Gastroesophageal sphincter (tissue), 4 donors: Measurements from ENCODE around the gene OTUD6A. TPM values are rescaled to one million over a fixed set of nuclear protein-coding genes. Genes with fewer than 3 reads are reported as not detected.
A peak's percentile ranks its signal among the peaks of the same experiment; 100 is the strongest.

Source experiments
- ATAC-seq: fragments of 150-250 bp; one replicate; pipeline ENCODE4 v1.9.1; 2016; ENCODE audit warnings: mild to moderate bottlenecking, moderate library complexity
- H3K27ac ChIP-seq, 4 donors: fragments of 200-600 bp; sonication (generic) in 3 of 4; 1 replicate in 3 of 4; 2 replicates in 1 of 4; pipeline ENCODE4 v1.5.1; 2016 to 2019
- H3K27me3 ChIP-seq: fragments of 200-600 bp; sonication (generic); one replicate; pipeline ENCODE4 v1.5.1; 2019
- H3K36me3 ChIP-seq, 2 donors: fragments of 200-600 bp; sonication (generic); one replicate each; pipeline ENCODE4 v1.5.1; 2019; ENCODE audit warnings: control low read depth in 1 of 2
- H3K4me1 ChIP-seq, 3 donors: fragments of 200-600 bp; sonication (generic); 1 replicate in 2 of 3; 2 replicates in 1 of 3; pipeline ENCODE4 v1.5.1; 2016 to 2019; ENCODE audit warnings: control low read depth in 2 of 3
- H3K4me3 ChIP-seq, 2 donors: fragments of 200-600 bp; sonication (generic); one replicate each; pipeline ENCODE4 v1.5.1; 2019; ENCODE audit warnings: mild to moderate bottlenecking in 1 of 2, moderate library complexity in 1 of 2
- H3K9me3 ChIP-seq, 3 donors: fragments of 200-600 bp; sonication (generic); one replicate each; pipeline ENCODE4 v1.5.1; 2017 to 2019; ENCODE audit warnings: control low read depth in 2 of 3
- EP300 ChIP-seq: sonication (generic); formaldehyde crosslinking; IDR thresholded peaks from one replicate; pipeline ENCODE4 v1.6.1; 2017; ENCODE audit warnings: antibody characterized with exemption, mild to moderate bottlenecking
- POLR2A ChIP-seq, 2 donors: fragments of 450-650 bp; IDR thresholded peaks; one replicate each; pipeline ENCODE4 v1.6.1; 2017; ENCODE audit warnings: antibody characterized with exemption in 2 of 2, mild to moderate bottlenecking in 2 of 2, moderate library complexity in 1 of 2
- POLR2AphosphoS5 ChIP-seq: sonication (generic); formaldehyde crosslinking; IDR thresholded peaks from one replicate; pipeline ENCODE4 v1.6.1; 2017; ENCODE audit warnings: antibody characterized with exemption
- WGBS, 2 donors: methylation state at CpG; one replicate each; pipeline ENCODE4 v1.1.5; 2018; ENCODE audit warnings: low coverage in 1 of 2; 5-methylcytosine and 5-hydroxymethylcytosine counted together
- total RNA-seq, 4 donors: library from RNA; depleted of rRNA; stranded (reverse); fragments of >200 nt; gene quantifications; one replicate each; pipeline ENCODE4 v1.1.0, GENCODE V29; 2016
- TF ChIP-seq, protein P1 (sequence below), 4 experiments: fragments of 200-600 bp in 2 of 4; fragments of 450-650 bp in 2 of 4; sonication (generic) in 1 of 4; IDR thresholded peaks; one replicate each; pipeline ENCODE4 v1.5.1; 2017 to 2019; ENCODE audit warnings: antibody characterized with exemption in 4 of 4, mild to moderate bottlenecking in 2 of 4, moderate library complexity in 2 of 4

OTUD6A gene
- total RNA-seq, 4 donors from 2014 or later: not detected

DNA sequence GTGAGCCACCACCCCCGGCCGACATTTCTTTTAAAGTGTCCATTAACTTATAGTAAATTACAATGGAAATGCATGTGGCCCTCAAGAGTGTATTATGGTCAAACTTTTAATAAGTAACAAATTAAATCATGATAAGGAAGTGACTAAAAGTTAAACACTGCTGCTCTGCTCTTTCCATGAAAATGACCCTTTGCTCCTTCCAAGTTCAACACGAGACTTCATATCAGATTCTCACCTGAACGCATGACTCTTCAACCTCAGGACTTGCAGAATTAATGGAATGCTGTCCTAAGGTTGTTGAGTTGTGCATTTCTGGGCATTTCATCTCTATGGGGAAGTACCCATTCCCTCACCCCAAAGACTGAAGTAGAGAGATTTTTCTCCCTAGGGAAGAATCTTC lies 39.6 kb upstream of the OTUD6A start:
- Histone ChIP-seq H3K36me3 (no peaks in the 10 kb centered on the region), H3K9me3 (no peaks in the 10 kb centered on the region), H3K4me3 (no peak overlapping the region), H3K27me3 (no peaks in the 10 kb centered on the region), H3K27ac (no peak overlapping the region), H3K4me1 (peaks cover 0 to 24% (median 0%) of the 10 kb centered on the region in 3 donors)
- WGBS, 2 donors: 60 to 100% methylated on average over 1 of the region's 4 CpGs
- TF ChIP-seq, protein P1, sequence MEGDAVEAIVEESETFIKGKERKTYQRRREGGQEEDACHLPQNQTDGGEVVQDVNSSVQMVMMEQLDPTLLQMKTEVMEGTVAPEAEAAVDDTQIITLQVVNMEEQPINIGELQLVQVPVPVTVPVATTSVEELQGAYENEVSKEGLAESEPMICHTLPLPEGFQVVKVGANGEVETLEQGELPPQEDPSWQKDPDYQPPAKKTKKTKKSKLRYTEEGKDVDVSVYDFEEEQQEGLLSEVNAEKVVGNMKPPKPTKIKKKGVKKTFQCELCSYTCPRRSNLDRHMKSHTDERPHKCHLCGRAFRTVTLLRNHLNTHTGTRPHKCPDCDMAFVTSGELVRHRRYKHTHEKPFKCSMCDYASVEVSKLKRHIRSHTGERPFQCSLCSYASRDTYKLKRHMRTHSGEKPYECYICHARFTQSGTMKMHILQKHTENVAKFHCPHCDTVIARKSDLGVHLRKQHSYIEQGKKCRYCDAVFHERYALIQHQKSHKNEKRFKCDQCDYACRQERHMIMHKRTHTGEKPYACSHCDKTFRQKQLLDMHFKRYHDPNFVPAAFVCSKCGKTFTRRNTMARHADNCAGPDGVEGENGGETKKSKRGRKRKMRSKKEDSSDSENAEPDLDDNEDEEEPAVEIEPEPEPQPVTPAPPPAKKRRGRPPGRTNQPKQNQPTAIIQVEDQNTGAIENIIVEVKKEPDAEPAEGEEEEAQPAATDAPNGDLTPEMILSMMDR (IDR thresholded peaks at IDR 0.05): no peak
- no peak for TF ChIP-seq POLR2AphosphoS5
- TF ChIP-seq POLR2A (IDR thresholded peaks at IDR 0.05): no peak
- TF ChIP-seq EP300: no peak
- ATAC-seq: no peak

DNA sequence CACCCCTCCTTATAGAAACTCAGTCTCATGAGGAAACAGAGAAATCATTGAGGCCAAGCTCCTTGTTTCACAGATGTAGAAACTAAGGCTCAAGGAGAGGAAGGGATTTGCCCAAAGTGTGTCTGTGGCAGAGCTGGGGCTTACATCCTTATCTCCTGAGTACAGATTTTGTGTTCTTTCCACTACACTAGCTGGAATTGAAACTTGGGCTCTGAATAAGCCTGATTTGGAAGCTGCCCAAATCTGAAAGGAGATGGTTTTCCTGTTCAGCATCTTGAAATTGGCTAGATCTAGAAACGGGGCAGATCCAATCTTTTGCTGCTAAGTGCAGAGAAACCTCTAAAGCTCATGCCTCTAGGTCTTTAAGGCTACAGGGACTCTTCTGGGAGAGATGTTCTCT lies 36.8 kb upstream of the OTUD6A start:
- H3K4me1 ChIP-seq: peaks cover 0 to 24% (median 0%) of the 10 kb centered on the region in 3 donors
- TF ChIP-seq EP300 (no peak), POLR2AphosphoS5 (no peak), POLR2A (IDR thresholded peaks at IDR 0.05) (no peak)
- TF ChIP-seq, protein P1 (IDR thresholded peaks at IDR 0.05): no peak
- H3K9me3 ChIP-seq: no peaks in the 10 kb centered on the region
- H3K27ac ChIP-seq: no peak overlapping the region
- no peak overlapping the region for H3K4me3 ChIP-seq
- no peak for ATAC-seq
- no peaks in the 10 kb centered on the region for H3K27me3 ChIP-seq
- H3K36me3 ChIP-seq: no peaks in the 10 kb centered on the region
- 0% methylated on average over 1 of the region's 1 CpG; no CpG with 5 or more reads in 1 of the 2 donors for WGBS, 2 donors

DNA sequence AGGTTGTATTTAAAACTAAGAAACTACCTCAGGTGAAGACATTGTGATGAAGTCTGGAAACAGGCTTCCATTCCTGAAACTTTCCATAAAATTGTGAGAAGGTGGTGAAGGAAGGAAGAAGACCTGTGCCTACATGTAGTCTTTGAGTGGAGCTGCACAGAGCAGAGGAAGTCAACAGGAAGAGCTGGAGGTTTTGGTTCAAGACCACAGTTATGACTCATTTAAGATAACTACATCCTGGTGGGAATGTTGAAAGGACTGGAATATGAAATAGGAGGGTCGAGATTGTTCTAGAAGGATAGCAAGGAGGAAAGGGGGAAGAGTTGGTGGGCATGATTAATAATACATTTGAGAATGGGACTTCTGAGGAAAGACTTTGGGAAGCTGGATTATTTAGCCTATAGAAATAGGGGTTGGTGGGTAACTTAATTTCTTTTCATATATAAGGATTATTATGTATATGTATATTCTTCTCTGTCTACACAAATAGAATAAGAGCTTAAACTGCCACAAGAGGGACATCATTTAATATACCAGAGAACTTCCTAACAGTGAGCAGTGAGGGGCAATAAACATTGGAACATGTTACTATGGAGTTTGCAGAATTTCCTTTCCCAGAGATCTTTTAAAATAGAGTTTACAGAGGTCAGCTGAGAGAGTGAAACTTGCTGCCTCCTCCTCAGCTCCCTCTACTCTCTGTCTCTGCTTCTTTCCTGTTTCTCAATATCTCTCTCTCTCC lies 36.0 kb upstream of the OTUD6A start:
- H3K4me3 ChIP-seq: no peak overlapping the region
- no peaks in the 10 kb centered on the region for H3K36me3 ChIP-seq
- TF ChIP-seq POLR2A (IDR thresholded peaks at IDR 0.05) (no peak), EP300 (no peak), POLR2AphosphoS5 (no peak)
- TF ChIP-seq, protein P1 (IDR thresholded peaks at IDR 0.05): no peak
- no peak overlapping the region for H3K27ac ChIP-seq
- H3K9me3 ChIP-seq: no peaks in the 10 kb centered on the region
- ATAC-seq: no peak
- H3K27me3 ChIP-seq: no peaks in the 10 kb centered on the region
- 63% methylated on average over 1 of the region's 1 CpG; no CpG with 5 or more reads in 1 of the 2 donors for whole genome bisulfite sequencing, 2 donors
- H3K4me1 ChIP-seq: peaks cover 0 to 24% (median 0%) of the 10 kb centered on the region in 3 donors

DNA sequence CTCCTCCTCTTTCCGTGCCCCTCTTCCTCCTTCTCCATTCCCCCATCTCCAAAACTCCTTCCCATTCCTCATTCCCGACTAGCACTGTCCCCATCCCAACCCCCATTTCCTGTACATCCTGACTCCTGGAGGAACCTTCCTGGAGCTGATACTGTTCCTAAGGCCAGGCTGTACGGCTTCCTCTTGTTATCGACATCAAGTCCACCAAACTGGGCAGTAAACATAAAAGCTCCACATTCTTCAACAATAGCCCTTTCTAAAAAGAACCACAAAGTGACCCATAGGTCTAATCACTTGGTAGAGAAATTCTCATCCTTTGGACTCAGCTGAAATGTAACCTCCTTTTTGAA lies 35.4 kb upstream of the OTUD6A start:
- 35% methylated on average over 2 of the region's 4 CpGs; no CpG with 5 or more reads in 1 of the 2 donors for WGBS, 2 donors
- Histone ChIP-seq H3K27ac (no peak overlapping the region), H3K36me3 (no peaks in the 10 kb centered on the region), H3K4me1 (peaks cover 0 to 24% (median 0%) of the 10 kb centered on the region in 3 donors), H3K27me3 (no peaks in the 10 kb centered on the region), H3K9me3 (no peaks in the 10 kb centered on the region), H3K4me3 (no peak overlapping the region)
- ATAC-seq: no peak
- TF ChIP-seq EP300: no peak
- TF ChIP-seq, protein P1 (IDR thresholded peaks at IDR 0.05): no peak
- no peak for TF ChIP-seq POLR2A (IDR thresholded peaks at IDR 0.05)
- TF ChIP-seq POLR2AphosphoS5: no peak

DNA sequence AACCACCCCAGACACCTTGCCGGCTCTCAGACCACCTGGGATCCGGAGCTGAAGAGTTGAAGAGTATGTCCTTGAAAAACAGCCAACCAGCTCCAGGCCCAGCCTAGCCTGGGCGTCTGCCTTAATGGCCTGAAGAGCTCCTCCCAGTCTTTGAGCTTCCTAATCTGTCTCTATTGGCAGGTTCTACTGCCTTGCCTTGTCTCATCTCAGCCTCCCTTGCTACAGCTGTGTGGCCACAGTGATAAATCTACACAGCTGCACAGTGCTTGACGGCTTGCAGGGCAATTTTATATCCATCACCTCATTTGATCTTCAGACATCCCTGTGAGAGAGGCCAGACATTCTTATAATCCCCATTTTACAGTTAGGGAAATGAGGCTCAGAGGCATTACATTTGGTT lies 32.4 kb upstream of the OTUD6A start:
- Histone ChIP-seq H3K4me3 (no peak overlapping the region), H3K27ac (peak overlapping the region in 1 of 4 donors; percentile 13), H3K4me1 (peaks cover 0 to 13% (median 0%) of the 10 kb centered on the region in 3 donors), H3K36me3 (no peaks in the 10 kb centered on the region), H3K27me3 (no peaks in the 10 kb centered on the region), H3K9me3 (no peaks in the 10 kb centered on the region)
- WGBS, 2 donors: no CpG with 5 or more reads among the region's 4 CpGs
- no peak for TF ChIP-seq POLR2AphosphoS5
- no peak for TF ChIP-seq POLR2A (IDR thresholded peaks at IDR 0.05)
- TF ChIP-seq EP300: no peak
- TF ChIP-seq, protein P1 (IDR thresholded peaks at IDR 0.05): no peak
- no peak for ATAC-seq
